ENCODE measurements around the gene PER2. TPM values are rescaled to one million over a fixed set of nuclear protein-coding genes. Genes with fewer than 3 reads are reported as not detected.

Gene PER2
- total and polyA plus RNA-seq, 2 of the 13 experiments (the other 11 are each of a cell fraction or from before 2014, with no cell fraction given) = 5.1 to 9.4 TPM

- Histone ChIP-seq H3K79me2 (ENCODE audit: insufficient read depth, low read length) (no peaks in the 10 kb centered on the region), H3K4me2 (ENCODE audit: low read depth, low read length) (no peak overlapping the region), H4K20me1 (ENCODE audit: insufficient read depth, low read length) (no peaks in the 10 kb centered on the region), H2AFZ (ENCODE audit: low read length) (no peak overlapping the region), H3K27me3 (ENCODE audit: control insufficient read depth in 1 of 2, insufficient read depth in 2 of 2, low read length in 2 of 2) (peaks cover 1 to 2% of the 10 kb centered on the region in 2 experiments; a peak in 3 of 5 replicates), H3K4me3 (replicated peaks in 1 of 3; ENCODE audit: insufficient read depth in 1 of 3, low read depth in 2 of 3, low read length in 3 of 3) (no peak overlapping the region), H3K9me3 (ENCODE audit: low read length) (no peaks in the 10 kb centered on the region), H3K4me1 (ENCODE audit: insufficient read depth, low read length) (peaks cover 23% of the 10 kb centered on the region), H3K27ac (ENCODE audit: extremely low read length, insufficient read depth, low read length) (no peak overlapping the region), H3K36me3 (replicated peaks in 1 of 2; ENCODE audit: control insufficient read depth in 1 of 2, insufficient read depth in 2 of 2, low read length in 2 of 2) (no peaks in the 10 kb centered on the region), H3K9ac (ENCODE audit: insufficient read depth, low read depth, low read length) (no peak overlapping the region)
- ChIA-PET CTCF (ENCODE audit: low intra/inter-chr PET ratio, low total read pairs) (no interaction called here), POLR2A (no interaction called here)
- FAIRE-seq (no peak), DNase-seq (ENCODE audit: low spot score) (no peak), ATAC-seq (peak; percentile 16; the same call in 1 of the 3 replicates)
- no TSS peak for BruUV-seq (replicated peaks)
- intact Hi-C loops (cut with micrococcal nuclease; ENCODE audit: unreplicated experiment) (loop anchor here (2.0 kb wide), 1 partner anchor 33 kb away; no protein-coding TSS in a partner anchor), in situ Hi-C loops (cut with HindIII; ENCODE audit: extremely low pct_ligation_motif_present, low pct_unique_long_range_greater_than_20kb) (no loop called here)
- 43% methylated on average over 2 of the region's 2 CpGs for WGBS (ENCODE audit: low lambda C conversion rate)
- TF ChIP-seq MIER2 (CRISPR knock-in tag; IDR thresholded peaks at IDR 0.05) = no peak
- TF ChIP-seq, protein P1, sequence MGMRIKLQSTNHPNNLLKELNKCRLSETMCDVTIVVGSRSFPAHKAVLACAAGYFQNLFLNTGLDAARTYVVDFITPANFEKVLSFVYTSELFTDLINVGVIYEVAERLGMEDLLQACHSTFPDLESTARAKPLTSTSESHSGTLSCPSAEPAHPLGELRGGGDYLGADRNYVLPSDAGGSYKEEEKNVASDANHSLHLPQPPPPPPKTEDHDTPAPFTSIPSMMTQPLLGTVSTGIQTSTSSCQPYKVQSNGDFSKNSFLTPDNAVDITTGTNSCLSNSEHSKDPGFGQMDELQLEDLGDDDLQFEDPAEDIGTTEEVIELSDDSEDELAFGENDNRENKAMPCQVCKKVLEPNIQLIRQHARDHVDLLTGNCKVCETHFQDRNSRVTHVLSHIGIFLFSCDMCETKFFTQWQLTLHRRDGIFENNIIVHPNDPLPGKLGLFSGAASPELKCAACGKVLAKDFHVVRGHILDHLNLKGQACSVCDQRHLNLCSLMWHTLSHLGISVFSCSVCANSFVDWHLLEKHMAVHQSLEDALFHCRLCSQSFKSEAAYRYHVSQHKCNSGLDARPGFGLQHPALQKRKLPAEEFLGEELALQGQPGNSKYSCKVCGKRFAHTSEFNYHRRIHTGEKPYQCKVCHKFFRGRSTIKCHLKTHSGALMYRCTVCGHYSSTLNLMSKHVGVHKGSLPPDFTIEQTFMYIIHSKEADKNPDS (CRISPR knock-in tag; IDR thresholded peaks at IDR 0.05) = no peak
- TF ChIP-seq STAG1 (CRISPR knock-in tag; IDR thresholded peaks at IDR 0.05) = peak; percentile 35
- TF ChIP-seq GZF1 (CRISPR knock-in tag; IDR thresholded peaks at IDR 0.05) = no peak
- peak; percentile 51; the same call in 1 of the 2 replicates for TF ChIP-seq SMC3 (IDR thresholded peaks at IDR 0.05; ENCODE audit: low read length)
- no peak for TF ChIP-seq ZNF567 (CRISPR knock-in tag; IDR thresholded peaks at IDR 0.05; ENCODE audit: borderline replicate concordance)
- no peak for TF ChIP-seq NCOR1 (IDR thresholded peaks at IDR 0.05; ENCODE audit: borderline replicate concordance, low read length)
- TF ChIP-seq, protein P2, sequence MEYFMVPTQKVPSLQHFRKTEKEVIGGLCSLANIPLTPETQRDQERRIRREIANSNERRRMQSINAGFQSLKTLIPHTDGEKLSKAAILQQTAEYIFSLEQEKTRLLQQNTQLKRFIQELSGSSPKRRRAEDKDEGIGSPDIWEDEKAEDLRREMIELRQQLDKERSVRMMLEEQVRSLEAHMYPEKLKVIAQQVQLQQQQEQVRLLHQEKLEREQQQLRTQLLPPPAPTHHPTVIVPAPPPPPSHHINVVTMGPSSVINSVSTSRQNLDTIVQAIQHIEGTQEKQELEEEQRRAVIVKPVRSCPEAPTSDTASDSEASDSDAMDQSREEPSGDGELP (IDR thresholded peaks at IDR 0.05; ENCODE audit: borderline replicate concordance, low read depth) = no peak
- no peak for TF ChIP-seq KLF15 (CRISPR knock-in tag; IDR thresholded peaks at IDR 0.05; ENCODE audit: borderline replicate concordance)
- TF ChIP-seq ZNF343 (CRISPR knock-in tag; IDR thresholded peaks at IDR 0.05) = no peak
- TF ChIP-seq TP53 (CRISPR knock-in tag; conservative IDR thresholded peaks at IDR 0.05) = no peak
- TF ChIP-seq ZBTB10 (CRISPR knock-in tag; IDR thresholded peaks at IDR 0.05; ENCODE audit: borderline replicate concordance) = no peak
- TF ChIP-seq, protein P3, sequence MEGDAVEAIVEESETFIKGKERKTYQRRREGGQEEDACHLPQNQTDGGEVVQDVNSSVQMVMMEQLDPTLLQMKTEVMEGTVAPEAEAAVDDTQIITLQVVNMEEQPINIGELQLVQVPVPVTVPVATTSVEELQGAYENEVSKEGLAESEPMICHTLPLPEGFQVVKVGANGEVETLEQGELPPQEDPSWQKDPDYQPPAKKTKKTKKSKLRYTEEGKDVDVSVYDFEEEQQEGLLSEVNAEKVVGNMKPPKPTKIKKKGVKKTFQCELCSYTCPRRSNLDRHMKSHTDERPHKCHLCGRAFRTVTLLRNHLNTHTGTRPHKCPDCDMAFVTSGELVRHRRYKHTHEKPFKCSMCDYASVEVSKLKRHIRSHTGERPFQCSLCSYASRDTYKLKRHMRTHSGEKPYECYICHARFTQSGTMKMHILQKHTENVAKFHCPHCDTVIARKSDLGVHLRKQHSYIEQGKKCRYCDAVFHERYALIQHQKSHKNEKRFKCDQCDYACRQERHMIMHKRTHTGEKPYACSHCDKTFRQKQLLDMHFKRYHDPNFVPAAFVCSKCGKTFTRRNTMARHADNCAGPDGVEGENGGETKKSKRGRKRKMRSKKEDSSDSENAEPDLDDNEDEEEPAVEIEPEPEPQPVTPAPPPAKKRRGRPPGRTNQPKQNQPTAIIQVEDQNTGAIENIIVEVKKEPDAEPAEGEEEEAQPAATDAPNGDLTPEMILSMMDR (CRISPR knock-in tag; IDR thresholded peaks at IDR 0.05) = peak; percentile 50; the same call in 1 of the 2 replicates
- TF ChIP-seq KLF6 (CRISPR knock-in tag; IDR thresholded peaks at IDR 0.05) = no peak
- TF ChIP-seq ZNF263 (CRISPR knock-in tag; IDR thresholded peaks at IDR 0.05) = no peak
- no peak for TF ChIP-seq RFX5 (IDR thresholded peaks at IDR 0.05; ENCODE audit: low read depth, low read length)
- TF ChIP-seq XRCC5 (optimal IDR thresholded peaks at IDR 0.05; ENCODE audit: low read length) = peak; percentile 40
Observed at GRCh38 chr2:238308177-238308576, 19.8 kb upstream of the PER2 start.
